Measurements from ENCODE around the gene TK2. TPM values are rescaled to one million over a fixed set of nuclear protein-coding genes. Genes with fewer than 3 reads are reported as not detected.
"Not testable (repeated sequence)": the region's sequence is repeated elsewhere in the genome, so short reads cannot be mapped to it uniquely, and the experiment has no call there.

TK2 gene
- total RNA-seq, 1 donor from 2014 or later: 24.0 TPM

DNA sequence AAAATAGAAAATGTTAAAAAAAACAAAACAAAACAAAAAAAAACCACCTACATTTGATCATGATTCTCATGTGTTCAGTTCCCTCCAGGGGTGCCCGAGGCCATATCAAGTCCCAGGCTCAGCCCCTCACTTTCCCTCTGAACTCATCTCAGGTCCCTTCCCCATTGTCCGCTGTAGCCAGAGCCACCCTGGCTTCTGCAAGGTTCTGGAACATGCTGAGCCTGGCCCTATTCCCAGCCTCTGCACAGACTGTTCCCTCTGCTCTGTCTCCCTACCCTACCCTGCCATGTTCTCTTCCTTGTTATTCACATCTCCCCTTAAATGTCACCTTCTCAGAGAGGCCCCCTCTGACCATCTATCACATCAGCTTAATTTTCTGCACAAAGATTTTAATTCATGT, 46.9 kb downstream of the TK2 start:
- DNase-seq: no peak

GRCh38 chr16:66502020-66502913, 47.7 kb downstream of the TK2 start:
- no peak for DNase-seq

GRCh38 chr16:66501563-66501962, 48.4 kb downstream of the TK2 start:
- DNase-seq: not testable (repeated sequence)

DNA sequence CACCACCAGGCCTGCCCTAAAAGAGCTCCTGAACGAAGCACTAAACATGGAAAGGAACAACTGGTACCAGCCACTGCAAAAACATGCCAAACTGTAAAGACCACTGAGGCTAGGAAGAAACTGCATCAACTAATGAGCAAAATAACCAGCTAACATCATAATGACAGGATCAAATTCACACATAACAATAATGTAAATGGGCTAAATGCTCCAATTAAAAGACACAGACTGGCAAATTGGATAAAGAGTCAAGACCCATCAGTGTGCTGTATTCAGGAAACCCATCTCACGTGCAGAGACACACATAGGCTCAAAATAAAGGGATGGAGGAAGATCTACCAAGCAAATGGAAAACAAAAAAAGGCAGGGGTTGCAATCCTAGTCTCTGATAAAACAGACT, 52.0 kb downstream of the TK2 start:
- not testable (repeated sequence) for DNase-seq

DNA sequence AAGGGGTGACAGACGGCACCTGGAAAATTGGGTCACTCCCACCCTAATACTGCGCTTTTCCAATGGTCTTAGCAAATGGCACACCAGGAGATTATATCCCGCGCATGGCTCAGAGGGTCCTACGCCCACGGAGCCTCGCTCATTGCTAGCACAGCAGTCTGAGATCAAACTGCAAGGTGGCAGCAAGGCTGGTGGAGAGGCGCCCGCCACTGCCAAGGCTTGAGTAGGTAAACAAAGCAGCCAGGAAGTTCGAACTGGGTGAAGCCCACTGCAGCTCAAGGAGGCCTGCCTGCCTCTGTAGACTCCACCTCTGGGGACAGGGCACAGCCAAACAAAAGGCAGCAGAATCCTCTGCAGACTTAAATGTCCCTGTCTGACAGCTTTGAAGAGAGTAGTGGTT, 53.7 kb downstream of the TK2 start:
- DNase-seq: not testable (repeated sequence)

- no peak for DNase-seq
Observed at GRCh38 chr16:66495440-66495839, 54.5 kb downstream of the TK2 start.

GRCh38 chr16:66494916-66495315, 55.0 kb downstream of the TK2 start:
- DNase-seq: no peak

GRCh38 chr16:66493490-66494401, 56.2 kb downstream of the TK2 start:
- no peak for DNase-seq

GRCh38 chr16:66491716-66492064, 58.2 kb downstream of the TK2 start:
- DNase-seq: no peak

DNA sequence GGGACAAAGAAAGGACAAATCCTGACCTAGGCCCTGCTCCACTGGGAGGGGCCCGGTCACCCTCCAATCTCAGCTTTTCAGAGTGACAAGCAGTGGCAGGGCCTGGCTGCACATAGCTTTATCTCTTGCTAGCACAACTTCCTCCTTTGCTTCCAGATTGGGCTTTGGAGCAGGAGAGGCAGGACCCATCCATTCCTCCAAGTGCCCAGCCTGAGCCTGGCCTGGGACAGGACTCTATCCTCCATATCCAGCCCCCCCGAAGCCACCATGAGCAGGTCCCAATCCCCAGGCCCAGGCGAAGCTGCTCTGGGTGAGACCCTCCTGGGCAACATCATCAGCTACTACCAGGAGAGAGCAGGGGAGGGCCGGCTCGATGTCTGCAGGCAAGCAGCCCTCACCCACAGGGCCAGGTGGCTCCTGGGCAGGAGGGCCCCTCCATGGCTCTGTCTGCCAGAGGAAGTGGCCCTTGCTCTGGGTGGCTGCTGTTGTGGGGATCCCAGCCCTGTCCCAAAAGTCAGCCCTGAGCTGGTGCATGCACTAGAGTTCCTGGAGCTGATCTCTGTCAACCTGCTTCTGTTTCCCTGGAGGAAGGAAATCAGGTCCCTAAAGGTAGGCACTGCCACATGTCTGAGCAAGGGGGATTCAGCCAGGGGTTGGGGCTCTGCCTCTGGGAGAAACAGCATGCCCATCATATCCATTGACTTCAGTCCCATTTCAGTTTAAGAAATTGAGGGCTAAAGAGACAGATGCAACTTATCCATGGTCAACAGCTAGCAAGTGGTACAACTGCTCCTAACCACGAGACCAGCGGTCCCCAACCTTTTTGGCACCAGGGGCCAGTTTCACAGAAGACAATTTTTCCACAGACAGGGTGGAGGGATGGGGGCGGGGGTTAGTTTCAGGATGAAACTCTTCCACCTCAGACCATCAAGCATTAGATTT, 58.9 kb downstream of the TK2 start:
- no peak for DNase-seq

DNA sequence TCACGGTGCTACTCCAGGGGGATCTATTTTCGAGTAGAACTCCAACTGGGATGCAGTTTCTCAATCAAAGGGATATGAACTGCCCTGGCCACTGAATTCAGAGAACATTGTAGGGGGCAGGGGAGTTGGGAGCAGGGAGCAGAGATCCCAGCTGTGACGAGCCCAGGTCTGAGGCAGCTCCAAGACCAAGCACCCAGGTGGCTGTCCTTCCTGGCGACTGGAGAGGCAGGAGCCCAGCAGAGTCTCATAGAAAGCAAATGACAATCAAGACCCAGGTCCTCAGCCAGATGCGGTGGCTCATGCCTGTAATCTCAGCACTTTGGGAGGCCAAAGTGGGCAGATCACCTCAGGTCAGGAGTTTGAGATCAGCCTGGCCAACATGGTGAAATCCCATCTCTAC, 60.1 kb downstream of the TK2 start:
- DNase-seq: no peak

DNA sequence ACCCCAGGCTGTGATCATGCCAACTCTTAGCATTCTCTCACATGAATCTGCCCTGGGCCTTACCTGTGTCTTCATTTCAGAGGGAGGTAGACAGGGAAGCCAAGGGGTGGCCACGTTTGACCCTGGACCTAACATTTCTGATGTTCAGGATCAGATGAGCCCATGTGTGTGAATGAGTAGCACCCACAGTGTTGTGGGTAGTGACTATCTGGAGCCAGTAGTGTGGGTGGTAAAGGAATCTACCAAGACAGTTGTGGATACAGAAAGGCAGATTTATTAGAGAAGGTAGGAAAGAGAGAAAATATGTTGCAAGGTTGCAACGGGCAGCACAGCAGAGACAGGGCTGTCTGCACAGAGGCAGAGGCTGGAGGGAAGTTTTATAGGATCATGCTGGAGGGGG, 60.5 kb downstream of the TK2 start:
- DNase-seq: no peak

DNA sequence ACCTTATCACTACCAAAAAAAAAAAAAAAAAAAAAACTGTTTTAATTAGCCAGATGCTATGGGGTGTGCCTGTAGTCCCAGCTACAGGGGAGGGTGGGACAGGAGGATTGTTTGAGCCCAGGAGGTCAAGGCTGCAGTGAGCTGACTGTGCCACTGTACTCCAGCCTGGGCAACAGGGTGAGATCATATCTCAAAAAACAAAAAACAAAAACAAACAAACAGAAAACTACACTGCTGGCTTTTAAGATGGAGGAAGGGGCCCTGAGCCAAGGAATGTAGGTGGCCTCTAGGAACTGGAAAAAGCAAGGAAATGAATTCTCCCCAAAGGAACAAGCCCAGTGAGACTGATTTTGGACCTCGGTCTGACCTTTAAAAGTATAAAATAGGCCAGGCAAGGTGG, 61.4 kb downstream of the TK2 start:
- DNase-seq: no peak

DNA sequence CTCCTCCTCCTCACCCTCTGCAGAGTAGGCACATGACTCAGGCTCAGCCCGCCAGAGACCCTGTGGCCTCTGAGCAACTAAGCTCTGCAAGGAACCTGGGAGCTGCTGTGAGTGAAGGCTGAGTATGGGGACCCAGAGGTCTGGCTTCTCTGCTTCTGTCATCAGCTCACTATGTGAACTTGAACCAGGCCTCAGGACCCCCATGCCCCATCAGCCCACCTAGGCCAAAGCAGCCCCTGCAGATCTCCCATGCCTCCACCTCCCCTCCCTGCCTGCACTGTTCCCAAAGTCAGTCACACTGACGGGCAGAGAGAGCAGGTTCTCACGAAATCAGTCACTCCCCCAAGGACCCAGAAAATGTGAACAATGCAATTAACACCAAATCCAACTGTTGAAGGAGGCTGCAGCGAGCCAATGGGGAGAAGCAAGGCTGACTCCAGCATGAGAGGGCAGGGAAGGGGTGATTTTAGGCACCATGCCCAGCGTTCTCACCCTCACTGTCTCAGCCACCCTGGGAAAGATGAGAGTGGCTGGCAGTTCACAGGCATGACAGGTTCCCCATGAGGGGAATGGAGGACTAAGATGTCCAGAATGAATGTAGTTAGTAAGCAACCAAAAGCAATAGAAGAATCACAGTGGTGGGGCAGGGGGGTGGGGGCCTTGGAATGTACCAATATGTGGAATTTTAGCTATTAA, 62.2 kb downstream of the TK2 start:
- no peak for DNase-seq

- DNase-seq: peak; percentile 77
Observed at GRCh38 chr16:66486773-66487579, 62.9 kb downstream of the TK2 start.

DNA sequence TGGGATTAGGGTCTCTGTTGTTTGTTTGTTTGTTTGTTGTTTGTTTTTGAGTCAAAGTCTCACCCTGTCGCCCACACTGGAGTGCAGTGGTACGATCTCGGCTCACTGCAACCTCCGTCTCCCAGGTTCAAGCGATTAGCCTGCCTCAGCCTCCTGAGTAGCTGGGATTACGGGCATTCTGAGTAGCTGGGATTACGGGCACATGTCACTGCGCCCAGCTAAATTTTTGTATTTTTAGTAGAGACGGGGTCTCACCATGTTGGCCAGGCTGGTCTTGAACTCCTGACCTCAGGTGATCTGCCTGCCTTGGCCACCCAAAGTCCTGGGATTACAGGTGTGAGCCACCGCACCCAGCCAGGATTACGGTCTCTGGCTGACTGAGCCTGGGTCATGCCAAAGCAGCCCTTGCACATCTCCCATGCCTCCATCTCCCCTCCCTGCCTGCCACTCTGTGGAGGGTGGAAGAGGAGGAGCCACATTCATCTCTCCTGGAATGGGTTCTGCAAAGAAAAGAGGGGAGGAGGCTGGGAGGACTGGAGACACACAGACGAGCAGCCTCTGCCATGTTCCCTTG, 63.6 kb downstream of the TK2 start:
- DNase-seq: no peak

DNA sequence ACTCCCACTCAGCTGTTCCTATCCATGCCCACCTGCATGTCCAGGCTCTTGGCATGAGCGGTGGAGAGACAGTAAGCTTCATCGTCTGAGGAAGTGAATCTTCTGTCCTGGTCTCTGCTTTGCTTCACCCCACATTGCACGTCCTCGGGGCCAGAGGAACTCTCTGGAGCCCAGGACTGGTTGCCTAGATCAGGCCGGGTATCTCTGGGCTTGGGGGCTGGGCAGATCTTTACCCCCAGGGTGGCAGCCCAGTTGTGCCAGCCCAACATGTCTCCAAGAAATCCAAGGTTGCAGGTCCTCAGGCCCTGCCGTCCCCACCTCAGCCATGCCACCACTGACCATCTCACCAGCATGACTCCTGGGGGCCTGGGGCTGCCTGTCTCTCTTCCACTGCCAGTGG, 64.5 kb downstream of the TK2 start:
- no peak for DNase-seq

- DNase-seq: no peak
Observed at GRCh38 chr16:66484453-66485213, 65.3 kb downstream of the TK2 start.

DNA sequence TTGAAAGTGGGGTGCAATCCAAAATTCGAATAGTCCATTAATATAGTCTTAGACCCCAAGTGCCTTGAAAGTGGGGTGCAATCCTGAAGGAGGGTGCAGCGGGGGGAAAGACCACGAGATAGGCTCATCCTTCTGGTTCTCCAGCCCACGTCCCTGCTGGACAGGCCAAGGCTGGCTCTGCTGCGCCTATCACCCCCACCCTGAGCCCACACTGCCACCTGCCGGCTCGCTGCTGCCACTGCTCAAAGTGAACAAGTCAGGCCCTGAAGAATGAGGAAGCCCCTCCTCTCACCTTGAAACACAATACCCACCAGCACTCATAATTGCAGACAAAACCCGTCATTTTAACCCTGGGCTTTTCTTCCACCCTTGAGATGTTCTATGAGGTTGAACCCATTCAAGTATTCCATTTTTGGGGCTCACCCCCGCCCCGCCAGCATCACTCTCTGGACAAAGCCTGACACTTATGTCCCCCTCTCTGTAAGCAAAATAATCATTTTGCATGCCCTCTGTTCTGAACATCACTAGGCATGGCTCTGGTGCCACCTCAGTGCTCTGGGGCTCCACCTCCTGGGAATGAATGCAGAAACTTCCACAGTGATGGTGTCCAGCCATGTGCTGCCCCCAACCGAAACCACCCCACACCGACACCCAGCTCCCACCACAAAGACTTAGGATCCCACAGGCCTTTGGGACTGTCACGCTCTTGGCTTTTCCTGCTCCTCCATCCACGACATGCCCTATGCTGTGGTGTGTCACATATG, 66.1 kb downstream of the TK2 start:
- peak; percentile 88 for DNase-seq

All from tongue (tissue), 2 donors.